Measurements from ENCODE around the gene BLVRA. TPM values are rescaled to one million over a fixed set of nuclear protein-coding genes. Genes with fewer than 3 reads are reported as not detected.

The BLVRA gene
- total RNA-seq, 1 experiment from 2014 or later, result 40.7 TPM

GRCh38 chr7:43850348-43851116 lies 92.1 kb downstream of the BLVRA start:
- H3K79me2 ChIP-seq (ENCODE audit: insufficient read depth, low read length), result no peaks in the 10 kb centered on the region
- H2BK120ac ChIP-seq (ENCODE audit: low read depth, low read length, poor library complexity, severe bottlenecking), result no peak overlapping the region
- no peaks in the 10 kb centered on the region for H4K20me1 ChIP-seq (ENCODE audit: control insufficient read depth, insufficient read depth, insufficient read length)
- H4K91ac ChIP-seq (ENCODE audit: insufficient read length, low read depth, low read length), result no peak overlapping the region
- TF ChIP-seq CTCF (conservative IDR thresholded peaks at IDR 0.05), result no peak
- H3K27ac Mint-ChIP-seq, result no peak overlapping the region
- H3K36me3 Mint-ChIP-seq (ENCODE audit: insufficient read depth in 1 of 3, low read depth in 3 of 3), result peaks cover 0 to 5% (median 0%) of the 10 kb centered on the region in 3 experiments; a peak in 3 of 7 replicates
- DNase-seq, result no peak
- no peak overlapping the region for H2BK20ac ChIP-seq (ENCODE audit: low read depth, low read length, poor library complexity, severe bottlenecking)
- no peaks in the 10 kb centered on the region for H3K23me2 ChIP-seq (ENCODE audit: insufficient read length, low read depth, low read length, poor library complexity, severe bottlenecking)
- H3K27me3 Mint-ChIP-seq (ENCODE audit: low read depth), result no peaks in the 10 kb centered on the region
- no peak overlapping the region for H2AFZ ChIP-seq (ENCODE audit: low read length)
- H3K27ac ChIP-seq (ENCODE audit: insufficient read length, low read depth, low read length), result no peak overlapping the region
- no peak overlapping the region for H3K18ac ChIP-seq (ENCODE audit: insufficient read length, low read depth, low read length)
- H3K4me1 Mint-ChIP-seq, result peaks cover 2 to 4% of the 10 kb centered on the region in 2 experiments; a peak in 2 of 4 replicates
- H3K27me3 ChIP-seq (ENCODE audit: insufficient read depth, low read length), result no peaks in the 10 kb centered on the region
- no peak overlapping the region for H4K5ac ChIP-seq (ENCODE audit: insufficient read length, low read depth, low read length)
- no peak overlapping the region for H2BK12ac ChIP-seq (ENCODE audit: insufficient read length, low read depth, low read length)
- H3T11ph ChIP-seq (ENCODE audit: low read length), result no peak overlapping the region
- no peaks in the 10 kb centered on the region for H3K9me3 ChIP-seq (ENCODE audit: control insufficient read depth, low read depth, low read length)
- H3K4ac ChIP-seq (ENCODE audit: low read depth, low read length), result no peak overlapping the region
- H2BK5ac ChIP-seq (ENCODE audit: insufficient read length, low read length), result no peak overlapping the region
- H2AK5ac ChIP-seq (ENCODE audit: insufficient read length, low read length), result no peak overlapping the region
- H3K56ac ChIP-seq (ENCODE audit: insufficient read length, low read depth, low read length), result no peak overlapping the region
- no peak overlapping the region for H3K9ac ChIP-seq (ENCODE audit: extremely low read depth, insufficient read length, low read length)
- no peak overlapping the region for H3K14ac ChIP-seq (ENCODE audit: insufficient read depth, low read length)
- no peak overlapping the region for H3K4me2 ChIP-seq (ENCODE audit: insufficient read depth, insufficient read length, low read length)
- no peaks in the 10 kb centered on the region for H3K4me1 ChIP-seq (ENCODE audit: insufficient read depth, low read length)
- no CpG with 5 or more reads among the region's 5 CpGs for WGBS (ENCODE audit: extremely low coverage, insufficient read length, low lambda C conversion rate)
- no peaks in the 10 kb centered on the region for H3K79me1 ChIP-seq (ENCODE audit: insufficient read depth, low read depth, low read length, poor library complexity, severe bottlenecking)
- H3K4me3 Mint-ChIP-seq, result no peak overlapping the region
- H3K9me3 Mint-ChIP-seq, result no peaks in the 10 kb centered on the region; a peak in 2 of 5 replicates
- H4K8ac ChIP-seq (replicated peaks; ENCODE audit: insufficient read length, low read depth, low read length), result no peak overlapping the region
- H3K23ac ChIP-seq (ENCODE audit: insufficient read length, low read depth, low read length), result no peak overlapping the region
- no peak overlapping the region for H2BK15ac ChIP-seq (ENCODE audit: low read depth, low read length)

Measured in H9 (cell line).